ENCODE data around the gene HOXD13. TPM values are rescaled to one million over a fixed set of nuclear protein-coding genes. Genes with fewer than 3 reads are reported as not detected.

HOXD13 gene
- under 1 TPM; 0.14 to 0.15 TPM for total RNA-seq
- long read RNA-seq, partial matches to known transcripts, result 0 of 2 reads
- long read RNA-seq, other reads (novel, unspliced or antisense), result 0 of 2 reads

DNA sequence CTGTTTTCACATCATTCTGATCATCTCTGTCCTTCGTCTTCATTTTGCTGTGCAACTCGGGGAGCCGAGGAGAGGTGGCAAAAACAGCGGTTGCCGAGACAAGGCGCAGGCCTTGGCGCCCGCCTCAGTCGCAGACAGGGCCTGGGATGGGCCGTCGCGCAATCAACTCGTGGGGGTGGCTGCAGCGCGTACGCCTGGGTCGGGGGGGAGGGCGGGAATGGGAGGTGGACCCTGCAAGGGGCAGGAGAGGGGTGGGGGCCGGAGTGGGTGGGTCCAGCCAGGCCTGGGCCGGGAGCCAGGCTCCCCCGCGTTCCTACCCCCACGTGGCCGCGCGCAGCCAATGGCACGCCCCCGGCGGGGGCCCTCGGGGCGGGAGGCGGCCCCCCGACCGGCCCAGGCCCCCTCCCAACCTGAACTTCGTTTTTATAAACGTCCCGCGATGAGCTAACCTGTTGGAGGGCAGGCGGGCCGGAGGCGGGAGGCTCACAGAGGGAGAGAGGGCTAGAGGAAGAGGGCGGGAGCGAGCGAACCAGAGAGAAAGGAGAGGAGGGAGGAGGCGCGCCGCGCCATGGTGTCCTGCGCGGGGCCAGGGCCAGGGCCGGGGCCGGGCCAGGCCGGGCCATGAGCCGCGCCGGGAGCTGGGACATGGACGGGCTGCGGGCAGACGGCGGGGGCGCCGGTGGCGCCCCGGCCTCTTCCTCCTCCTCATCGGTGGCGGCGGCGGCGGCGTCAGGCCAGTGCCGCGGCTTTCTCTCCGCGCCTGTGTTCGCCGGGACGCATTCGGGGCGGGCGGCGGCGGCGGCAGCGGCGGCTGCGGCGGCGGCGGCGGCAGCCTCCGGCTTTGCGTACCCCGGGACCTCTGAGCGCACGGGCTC, at the start of gene HOXD13:
Gene HOXD13 (plus strand): TSS at position 452 of the 875 bp plus-strand sequence. CDS start 170 bp downstream, at position 622.
- peak; percentile 36 for ATAC-seq
- intact Hi-C loops (cut with DNase I, micrococcal nuclease), result loop anchor here in 1 of 2 donors (10.0 kb wide), 1 partner anchor 408 kb away; no protein-coding TSS in a partner anchor
- DNase-seq, result peak in 1 of 2 donors; percentile 61

DNA sequence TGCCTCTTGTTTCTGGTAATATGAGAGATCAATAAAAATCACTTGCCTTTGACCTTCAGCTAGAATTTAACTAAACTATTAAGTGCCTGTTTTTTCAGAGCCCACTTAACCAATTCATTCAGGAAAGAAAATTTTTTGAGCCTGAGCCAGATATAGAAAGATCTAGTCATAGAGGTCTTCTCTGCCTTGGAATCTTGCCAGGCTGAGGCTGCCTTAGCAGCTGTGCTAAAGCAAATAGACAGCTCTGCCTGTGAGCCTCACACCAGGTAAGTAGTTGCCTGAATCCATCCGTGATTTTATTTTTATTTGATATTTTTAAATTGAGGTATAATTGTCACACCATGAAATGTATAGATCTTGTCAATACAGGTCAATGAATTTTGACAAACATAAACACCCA, 36.1 kb upstream of the HOXD13 start:
- ATAC-seq (no peak), DNase-seq (no peak)
- intact Hi-C loops (cut with DNase I, micrococcal nuclease), result no loop called here

GRCh38 chr2:176063958-176064357, 28.6 kb upstream of the HOXD13 start:
- DNase-seq, result no peak
- intact Hi-C loops (cut with DNase I, micrococcal nuclease), result no loop called here
- no peak for ATAC-seq

DNA sequence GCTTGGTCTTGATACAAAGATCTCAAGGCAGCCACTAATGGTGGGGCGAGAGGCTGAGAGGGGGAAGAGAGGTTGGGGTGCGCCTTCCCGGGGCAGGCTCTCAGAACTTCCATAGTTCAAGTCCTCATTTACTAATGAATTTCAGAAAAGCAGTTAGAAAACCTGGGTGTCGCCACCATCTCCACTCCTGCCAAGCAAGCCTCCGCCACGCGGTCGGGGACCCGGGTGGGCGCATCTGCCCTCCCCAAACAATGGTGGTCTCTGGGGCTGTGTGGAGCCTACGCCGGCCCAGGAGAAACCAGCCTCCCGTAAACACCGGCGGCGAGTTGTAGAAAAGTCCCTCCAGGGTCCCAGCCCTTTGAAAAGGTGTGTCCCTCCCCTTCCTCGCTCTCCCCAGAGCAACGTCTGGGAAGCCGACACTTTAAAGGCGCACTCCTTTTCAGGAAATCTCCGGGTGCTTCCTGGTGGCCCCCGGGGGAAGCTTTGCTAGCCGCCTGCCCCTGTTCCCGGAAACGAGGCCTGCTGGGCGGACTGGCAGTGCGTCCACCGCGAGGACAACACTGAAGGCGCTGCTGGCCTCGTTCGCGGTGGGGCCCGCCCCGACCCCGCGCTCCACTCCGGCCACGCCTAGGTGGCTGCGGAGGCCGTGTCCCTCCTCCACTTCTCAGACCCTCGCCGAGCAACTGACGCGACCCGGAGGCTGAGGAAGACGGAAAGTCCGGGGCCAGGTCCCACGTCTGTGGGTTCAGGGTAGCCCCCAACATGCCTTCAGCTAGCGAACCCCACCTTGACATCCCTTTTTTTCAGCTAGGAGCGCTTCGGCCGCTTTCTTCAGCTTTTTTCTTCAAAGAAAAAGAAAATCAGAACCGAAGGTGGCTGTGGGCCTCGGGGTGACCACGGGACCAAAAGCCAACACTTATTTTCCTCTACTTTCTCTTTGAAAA, 25.6 kb upstream of the HOXD13 start:
- intact Hi-C loops (cut with DNase I, micrococcal nuclease), result no loop called here
- ATAC-seq, result peak; percentile 38
- no peak for DNase-seq

- intact Hi-C loops (cut with DNase I, micrococcal nuclease), result no loop called here
- DNase-seq, result no peak
- peak; percentile 74 for ATAC-seq
Measured at GRCh38 chr2:176067589-176068418, 24.7 kb upstream of the HOXD13 start.

DNA sequence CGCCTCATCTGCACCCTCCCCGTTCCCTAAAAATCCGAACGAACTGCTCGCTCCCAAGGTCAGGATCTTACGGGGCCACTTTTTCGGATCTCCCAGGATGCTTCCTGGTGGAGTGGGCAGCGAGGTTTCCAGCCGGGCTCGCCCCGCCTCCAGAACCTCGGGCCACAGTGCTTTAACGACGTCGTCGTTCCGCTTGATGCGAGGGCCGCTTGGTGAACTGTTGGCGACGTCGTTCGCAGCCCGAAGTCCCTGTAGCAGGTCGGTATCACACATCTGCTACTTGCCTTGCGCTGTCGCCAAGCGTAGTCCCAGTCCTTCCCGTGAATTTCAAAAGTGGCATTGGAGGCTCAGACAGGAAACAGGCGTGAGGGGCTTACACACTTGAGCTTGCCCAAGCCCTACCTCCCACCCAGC, 24.1 kb upstream of the HOXD13 start:
- ATAC-seq, result peak; percentile 25
- intact Hi-C loops (cut with DNase I, micrococcal nuclease), result no loop called here

DNA sequence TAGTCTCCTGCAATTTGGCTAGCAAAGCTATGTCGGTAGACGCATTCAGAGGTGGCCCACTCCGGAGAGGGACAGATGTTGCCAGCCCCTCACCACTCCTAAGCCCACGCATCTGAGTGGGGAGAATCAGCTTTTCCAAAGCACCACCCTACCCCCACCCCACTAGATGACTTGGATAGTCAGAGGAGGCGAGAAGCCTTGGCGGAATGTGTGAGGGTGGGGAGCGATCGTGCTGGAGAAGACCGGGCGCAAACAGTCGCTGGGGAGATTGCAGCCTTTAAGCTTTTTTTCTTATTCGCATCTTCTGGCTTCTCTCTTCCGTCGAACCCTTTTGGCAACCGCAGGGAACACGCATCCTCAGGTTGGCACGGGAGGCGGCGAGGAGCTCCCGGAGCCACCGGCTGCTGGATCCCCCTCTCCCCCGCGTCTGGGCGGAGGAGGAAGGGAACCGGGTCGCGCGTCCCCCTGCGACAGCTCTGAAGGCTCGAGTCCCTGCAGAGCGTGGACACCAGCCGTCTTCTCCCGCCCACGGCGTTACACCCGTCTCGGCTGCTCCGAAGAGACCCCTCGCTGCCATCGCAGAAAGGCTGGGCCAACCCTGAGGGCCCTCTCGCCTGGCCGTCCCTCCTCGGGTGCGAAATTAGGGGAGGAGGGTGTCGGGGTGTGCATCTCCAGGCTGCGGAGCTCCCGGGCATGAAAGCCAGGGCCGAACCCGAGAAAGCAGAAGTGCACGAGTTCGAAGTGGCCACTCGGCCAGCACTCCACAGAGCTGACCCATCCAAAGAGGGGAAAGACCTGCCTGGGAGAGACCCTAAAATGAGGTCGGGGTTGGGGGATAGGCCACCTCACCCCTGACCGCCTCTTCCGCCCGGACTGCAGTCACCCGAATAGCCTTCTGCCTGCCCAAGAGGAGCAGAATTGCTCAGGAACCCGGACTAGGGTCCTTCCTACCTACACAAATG, 20.9 kb upstream of the HOXD13 start:
- DNase-seq, result no peak
- no peak for ATAC-seq
- intact Hi-C loops (cut with DNase I, micrococcal nuclease), result no loop called here

More for the DNA sequence above, 24.1 kb upstream of the HOXD13 start:
- DNase-seq, result no peak

DNA sequence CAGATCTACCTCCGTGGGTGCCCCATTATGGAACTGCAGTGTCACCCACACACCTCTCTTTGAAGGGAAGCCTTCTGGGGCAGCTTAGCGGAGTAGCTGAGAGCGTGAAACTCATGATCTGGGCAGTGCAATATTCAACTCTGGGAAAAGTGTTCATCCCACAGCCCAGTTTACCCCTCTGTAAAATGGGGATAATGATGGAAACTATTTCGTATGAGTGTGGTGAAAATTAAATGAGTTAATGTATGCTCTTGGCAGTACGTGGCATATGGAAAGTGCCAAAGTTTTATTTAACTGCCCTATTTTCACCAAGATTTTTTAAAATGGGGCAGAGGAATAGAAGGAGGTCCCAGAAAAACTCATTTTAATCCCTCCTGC, 20.2 kb upstream of the HOXD13 start:
- DNase-seq (no peak), ATAC-seq (no peak)
- intact Hi-C loops (cut with DNase I, micrococcal nuclease), result no loop called here

DNA sequence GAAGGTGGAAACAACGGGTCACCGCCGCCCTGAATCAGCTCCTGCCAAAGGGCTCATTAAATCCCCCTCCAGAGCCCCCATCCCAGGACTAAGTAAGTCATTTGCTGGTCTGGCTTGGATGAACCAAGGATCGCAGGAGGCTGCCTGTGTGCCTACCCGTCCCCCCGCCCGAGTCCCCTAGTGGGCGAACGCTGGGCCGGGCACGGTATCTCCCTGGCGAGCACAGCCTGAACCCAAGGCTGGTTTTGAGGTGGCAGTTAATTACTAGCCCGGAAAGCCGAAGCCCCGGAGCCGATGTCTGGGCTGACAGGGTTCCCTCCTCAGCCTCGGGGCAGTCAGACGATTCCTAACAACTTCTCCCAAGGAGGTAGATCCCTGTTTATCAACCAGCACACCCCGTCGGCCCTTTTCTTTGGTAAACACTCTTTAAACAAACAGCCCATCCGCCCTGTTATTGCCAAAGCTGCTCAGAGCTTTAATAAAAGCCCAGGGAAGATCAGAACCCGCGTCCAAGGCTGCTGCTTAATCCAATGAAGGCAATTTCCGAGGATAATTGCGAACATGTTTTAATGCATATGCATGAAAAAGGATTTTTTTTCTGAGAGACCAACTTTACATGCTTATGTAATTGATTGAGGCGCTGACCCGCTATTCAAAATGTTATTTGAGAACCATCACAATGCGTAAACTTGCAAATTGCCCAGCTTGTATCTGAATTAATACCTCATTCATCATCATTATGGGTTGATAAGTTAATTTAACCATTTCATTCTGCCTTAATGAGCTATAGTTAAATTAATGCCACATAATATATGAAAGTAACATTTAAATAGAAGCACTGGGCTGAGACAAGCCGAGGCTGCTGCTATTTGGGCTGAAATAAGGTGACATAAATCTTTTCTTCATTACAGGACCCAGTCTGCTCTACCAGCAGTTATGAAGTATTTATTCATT, 19.3 kb upstream of the HOXD13 start:
- intact Hi-C loops (cut with DNase I, micrococcal nuclease), result no loop called here
- no peak for DNase-seq
- no peak for ATAC-seq

- ATAC-seq (no peak), DNase-seq (no peak)
- intact Hi-C loops (cut with DNase I, micrococcal nuclease), result no loop called here
Measured at GRCh38 chr2:176074919-176075425, 17.5 kb upstream of the HOXD13 start.

GRCh38 chr2:176075481-176075880, 17.0 kb upstream of the HOXD13 start:
- intact Hi-C loops (cut with DNase I, micrococcal nuclease), result no loop called here
- ATAC-seq (no peak), DNase-seq (no peak)

- no peak for DNase-seq
- no peak for ATAC-seq
- intact Hi-C loops (cut with DNase I, micrococcal nuclease), result no loop called here
Measured at GRCh38 chr2:176076063-176076462, 16.5 kb upstream of the HOXD13 start.

DNA sequence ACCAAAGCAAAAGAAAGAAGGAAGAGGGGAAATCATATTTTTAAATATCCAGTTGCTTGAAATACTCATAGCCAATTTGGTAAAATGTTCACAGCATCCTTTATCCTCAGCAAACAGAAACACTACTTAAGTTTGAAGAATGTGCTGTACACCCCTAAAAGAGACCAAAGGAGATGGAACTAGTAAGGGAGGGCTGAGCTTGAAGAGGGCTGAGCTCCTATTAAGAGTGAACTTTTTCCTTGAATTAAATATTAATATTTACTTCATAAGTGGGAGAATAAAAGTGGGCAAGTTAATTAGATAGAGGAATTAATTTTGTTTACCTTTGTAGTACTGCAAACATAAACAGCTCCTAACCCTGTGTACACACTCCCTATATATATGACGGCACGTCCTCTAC, 15.7 kb upstream of the HOXD13 start:
- intact Hi-C loops (cut with DNase I, micrococcal nuclease), result no loop called here
- no peak for ATAC-seq

DNA sequence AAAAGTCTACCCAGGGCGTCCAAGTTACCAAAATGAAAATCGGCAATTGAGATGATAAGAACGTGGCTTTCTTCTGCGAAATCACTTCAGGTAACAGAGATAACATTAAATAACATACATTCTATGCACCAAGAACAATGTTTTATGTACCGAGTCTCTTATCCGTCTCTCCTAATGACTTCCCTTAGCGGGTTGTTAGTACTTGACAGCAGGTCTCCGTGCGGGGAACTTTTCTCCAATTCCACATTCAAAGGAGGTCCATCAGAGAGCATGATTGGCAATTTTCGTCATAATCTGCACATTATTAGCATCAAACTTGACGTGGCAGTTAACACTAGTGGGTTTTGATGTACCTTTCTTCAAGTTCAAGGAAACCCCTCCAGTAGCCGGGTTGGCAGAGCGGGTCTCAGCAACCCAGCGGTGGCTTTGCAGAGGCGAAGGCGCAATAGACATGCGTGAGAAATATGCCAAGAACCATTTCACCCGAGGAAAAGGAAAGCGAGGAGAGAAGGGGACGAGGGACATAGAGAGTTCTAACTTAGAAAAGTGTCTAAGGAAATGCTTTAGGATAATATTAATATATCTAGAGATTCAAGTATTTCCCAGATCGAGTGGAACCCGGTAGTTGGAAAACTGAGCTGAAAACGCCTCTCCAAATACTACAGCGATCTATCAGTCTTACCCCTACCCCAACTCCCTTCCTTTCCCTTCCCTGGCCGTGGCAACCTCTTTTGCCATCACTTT, 13.8 kb upstream of the HOXD13 start:
- ATAC-seq (no peak), DNase-seq (no peak)
- intact Hi-C loops (cut with DNase I, micrococcal nuclease), result no loop called here

More for the DNA sequence above, 15.7 kb upstream of the HOXD13 start:
- DNase-seq, result no peak

- intact Hi-C loops (cut with DNase I, micrococcal nuclease), result no loop called here
- no peak for ATAC-seq
- no peak for DNase-seq
Measured at GRCh38 chr2:176079285-176079830, 13.2 kb upstream of the HOXD13 start.
